Osteoblast (primary cell): Measurements from ENCODE around the gene RARG. TPM values are rescaled to one million over a fixed set of nuclear protein-coding genes. Genes with fewer than 3 reads are reported as not detected.
A peak's percentile ranks its signal among the peaks of the same experiment; 100 is the strongest.

Experiments
- DNase-seq: peaks from one replicate; pipeline ENCODE4 v3.0.0; 2011; ENCODE audit warnings: low spot score, mixed read lengths; ENCODE audit not compliant: insufficient read length; ENCODE audit errors: missing footprints
- H2AFZ ChIP-seq: 2 replicates; pipeline ENCODE4 v1.6.0; 2011; ENCODE audit warnings: mild to moderate bottlenecking, low read length
- H3K27ac ChIP-seq: 2 replicates; pipeline ENCODE4 v1.5.1; 2011; ENCODE audit warnings: mild to moderate bottlenecking, low read depth, low read length, moderate library complexity
- H3K27me3 ChIP-seq: 2 replicates; pipeline ENCODE4 v1.6.0; 2012; ENCODE audit warnings: mild to moderate bottlenecking, control low read depth, inconsistent platforms, low read length, moderate library complexity; ENCODE audit not compliant: insufficient read depth
- H3K36me3 ChIP-seq: 2 replicates; pipeline ENCODE4 v1.5.1; 2011; ENCODE audit warnings: mild to moderate bottlenecking, low read length, control low read depth, moderate library complexity; ENCODE audit not compliant: insufficient read depth
- H3K4me1 ChIP-seq: 2 replicates; pipeline ENCODE4 v1.5.1; 2011; ENCODE audit warnings: mild to moderate bottlenecking, low read length, control low read depth, moderate library complexity; ENCODE audit not compliant: insufficient read depth
- H3K4me2 ChIP-seq: 2 replicates; pipeline ENCODE4 v1.6.0; 2011; ENCODE audit warnings: mild to moderate bottlenecking, low read length; ENCODE audit not compliant: insufficient read depth
- H3K4me3 ChIP-seq: fragments of 200-600 bp; sonication (generic); 3 replicates; pipeline ENCODE4 v1.5.1; 2012; ENCODE audit warnings: mild to moderate bottlenecking, low read length, inconsistent platforms; ENCODE audit not compliant: insufficient read depth
- H3K79me2 ChIP-seq: 2 replicates; pipeline ENCODE4 v1.6.0; 2012; ENCODE audit warnings: mild to moderate bottlenecking, low read length, control low read depth, inconsistent platforms; ENCODE audit not compliant: insufficient read depth
- H3K9me3 ChIP-seq: 2 replicates; pipeline ENCODE4 v1.5.1; 2011; ENCODE audit warnings: low read depth, low read length, control low read depth
- H4K20me1 ChIP-seq: 2 replicates; pipeline ENCODE4 v1.6.0; 2012; ENCODE audit warnings: mild to moderate bottlenecking, low read length, control low read depth; ENCODE audit not compliant: insufficient read depth
- CTCF ChIP-seq: IDR thresholded peaks from 2 replicates; pipeline ENCODE4 v1.5.1; 2011; ENCODE audit warnings: mild to moderate bottlenecking, low read depth, low read length, moderate library complexity; ENCODE audit errors: extremely low read depth
- total RNA-seq: library from RNA; depleted of rRNA; stranded (reverse); fragments of >200 nt; gene quantifications from 2 replicates; pipeline ENCODE4 v1.2.3, GENCODE V29; 2012

Gene RARG
- total RNA-seq, 1 donor: 49.9 TPM

GRCh38 chr12:53194973-53195372, 37.0 kb downstream of the RARG start:
- Histone ChIP-seq H3K4me3 (no peak overlapping the region), H4K20me1 (peaks cover 4% of the 10 kb centered on the region), H3K9me3 (no peaks in the 10 kb centered on the region), H2AFZ (no peak overlapping the region), H3K79me2 (no peaks in the 10 kb centered on the region), H3K36me3 (peaks cover 9% of the 10 kb centered on the region), H3K4me1 (peaks cover 6% of the 10 kb centered on the region), H3K4me2 (no peak overlapping the region), H3K27ac (no peak overlapping the region), H3K27me3 (no peaks in the 10 kb centered on the region)
- TF ChIP-seq CTCF: no peak
- DNase-seq: peak; percentile 31

GRCh38 chr12:53193985-53194716, 37.9 kb downstream of the RARG start:
- no peak overlapping the region for H3K4me2 ChIP-seq
- H3K27me3 ChIP-seq: no peaks in the 10 kb centered on the region
- H3K79me2 ChIP-seq: no peaks in the 10 kb centered on the region
- peaks cover 4% of the 10 kb centered on the region for H4K20me1 ChIP-seq
- no peak for TF ChIP-seq CTCF
- no peak overlapping the region for H2AFZ ChIP-seq
- peaks cover 12% of the 10 kb centered on the region for H3K4me1 ChIP-seq
- peaks cover 9% of the 10 kb centered on the region for H3K36me3 ChIP-seq
- DNase-seq: peak; percentile 75
- H3K9me3 ChIP-seq: no peaks in the 10 kb centered on the region
- H3K27ac ChIP-seq: no peak overlapping the region
- H3K4me3 ChIP-seq: no peak overlapping the region

- H3K9me3 ChIP-seq: no peaks in the 10 kb centered on the region
- H3K27me3 ChIP-seq: no peaks in the 10 kb centered on the region
- peak; percentile 41 for DNase-seq
- no peak overlapping the region for H3K4me2 ChIP-seq
- no peak overlapping the region for H3K27ac ChIP-seq
- peaks cover 4% of the 10 kb centered on the region for H4K20me1 ChIP-seq
- peaks cover 12% of the 10 kb centered on the region for H3K4me1 ChIP-seq
- H3K79me2 ChIP-seq: no peaks in the 10 kb centered on the region
- TF ChIP-seq CTCF: no peak
- peaks cover 18% of the 10 kb centered on the region for H3K36me3 ChIP-seq
- no peak overlapping the region for H2AFZ ChIP-seq
- no peak overlapping the region for H3K4me3 ChIP-seq
Measured at GRCh38 chr12:53193040-53193439, 39.0 kb downstream of the RARG start.

- H3K27me3 ChIP-seq: no peaks in the 10 kb centered on the region
- no peak for DNase-seq
- no peak overlapping the region for H3K4me3 ChIP-seq
- peaks cover 4% of the 10 kb centered on the region for H4K20me1 ChIP-seq
- no peak overlapping the region for H3K27ac ChIP-seq
- H3K36me3 ChIP-seq: peaks cover 22% of the 10 kb centered on the region
- H3K4me1 ChIP-seq: peaks cover 12% of the 10 kb centered on the region
- H3K9me3 ChIP-seq: no peaks in the 10 kb centered on the region
- no peak overlapping the region for H3K4me2 ChIP-seq
- H3K79me2 ChIP-seq: no peaks in the 10 kb centered on the region
- no peak overlapping the region for H2AFZ ChIP-seq
- TF ChIP-seq CTCF: no peak
Measured at GRCh38 chr12:53192531-53193021, 39.4 kb downstream of the RARG start.
